IMR-90 (cell line): ENCODE results near the gene SERPIND1. TPM values are rescaled to one million over a fixed set of nuclear protein-coding genes. Genes with fewer than 3 reads are reported as not detected.

Source experiments
- ATAC-seq: fragments of 200-7000 bp; cut with Tn5 transposase; 2 replicates; pipeline ENCODE4 v1.9.1; 2020; ENCODE audit warnings: low read depth, mild to moderate bottlenecking, moderate library complexity
- BruUV-seq: library from RNA; stranded (reverse); fragments of 400-500 nt; replicated peaks from 2 replicates; lab custom pipeline; 2021; lab: Mats Ljungman, UMichigan
- CTCF ChIA-PET: fragments of 300-600 bp; formaldehyde crosslinking; extraction: SDS; loops from one replicate; lab custom pipeline; 2021; ENCODE audit warnings: antibody characterized with exemption; lab: Yijun Ruan, JAX
- POLR2A ChIA-PET: fragments of 300-600 bp; sonication (Branson Sonifier 250); formaldehyde crosslinking; loops from one replicate; lab custom pipeline; 2022; ENCODE audit warnings: antibody characterized with exemption; ENCODE audit not compliant: unreplicated experiment; lab: Charles Lee
- DNase-seq: peaks from one replicate; pipeline ENCODE4 v3.0.0; 2013
- H2AFZ ChIP-seq: replicated peaks from 2 replicates; pipeline ENCODE3; 2013; ENCODE audit warnings: low read length, mild to moderate bottlenecking; ENCODE audit not compliant: poor library complexity
- H2AK5ac ChIP-seq: 2 replicates; pipeline ENCODE4 v1.6.1; 2013; ENCODE audit warnings: low read depth, low read length, inconsistent platforms
- H2AK9ac ChIP-seq: replicated peaks from 2 replicates; pipeline ENCODE3; 2013; ENCODE audit warnings: mild to moderate bottlenecking, low read depth, low read length, moderate library complexity; ENCODE audit not compliant: poor library complexity
- H2BK120ac ChIP-seq: 2 replicates; pipeline ENCODE4 v1.6.1; 2013; ENCODE audit warnings: low read depth, low read length, inconsistent platforms
- H2BK15ac ChIP-seq: 3 replicates; pipeline ENCODE4 v1.6.1; 2013; ENCODE audit warnings: low read depth, low read length, inconsistent platforms
- H2BK20ac ChIP-seq: 2 replicates; pipeline ENCODE4 v1.6.1; 2013; ENCODE audit warnings: low read depth, mild to moderate bottlenecking, inconsistent platforms, low read length, moderate library complexity
- H2BK5ac ChIP-seq: 2 replicates; pipeline ENCODE4 v1.6.1; 2013; ENCODE audit warnings: mild to moderate bottlenecking, low read depth, low read length, inconsistent platforms; ENCODE audit not compliant: poor library complexity, severe bottlenecking
- H3K14ac ChIP-seq: replicated peaks from 2 replicates; pipeline ENCODE4 v1.6.1; 2013; ENCODE audit warnings: low read depth, low read length, inconsistent platforms
- H3K18ac ChIP-seq: 2 replicates; pipeline ENCODE4 v1.6.1; 2013; ENCODE audit warnings: low read depth, low read length, control low read depth
- H3K23ac ChIP-seq: 2 replicates; pipeline ENCODE4 v1.6.1; 2013; ENCODE audit warnings: low read depth, low read length, inconsistent platforms
- H3K27ac ChIP-seq: 2 replicates; pipeline ENCODE4 v1.5.1; 2013; ENCODE audit warnings: mild to moderate bottlenecking, control low read depth, low read length; ENCODE audit not compliant: insufficient read depth
- H3K27me3 ChIP-seq: 2 replicates; pipeline ENCODE4 v1.6.1; 2013; ENCODE audit warnings: low read length; ENCODE audit not compliant: control insufficient read depth, insufficient read depth
- H3K36me3 ChIP-seq: 2 replicates; pipeline ENCODE4 v1.6.1; 2013; ENCODE audit warnings: low read length, mixed read lengths; ENCODE audit not compliant: control insufficient read depth, insufficient read depth
- H3K4ac ChIP-seq: 2 replicates; pipeline ENCODE4 v1.6.1; 2013; ENCODE audit warnings: low read depth, low read length, inconsistent platforms
- H3K4me1 ChIP-seq: 2 replicates; pipeline ENCODE4 v1.6.1; 2013; ENCODE audit warnings: low read length, mixed read lengths; ENCODE audit not compliant: control insufficient read depth, insufficient read depth
- H3K4me2 ChIP-seq: 2 replicates; pipeline ENCODE4 v1.6.1; 2013; ENCODE audit warnings: low read depth, mild to moderate bottlenecking, control low read depth, low read length, moderate library complexity
- H3K4me3 ChIP-seq: 2 replicates; pipeline ENCODE4 v1.5.1; 2013; ENCODE audit warnings: low read depth, mild to moderate bottlenecking, control low read depth, low read length, moderate library complexity; ENCODE audit not compliant: insufficient read depth
- H3K56ac ChIP-seq: 2 replicates; pipeline ENCODE4 v1.6.1; 2013; ENCODE audit warnings: low read length, inconsistent platforms; ENCODE audit not compliant: insufficient read depth; ENCODE audit errors: extremely low read depth
- H3K79me1 ChIP-seq, 2 experiments: 2 replicates each; pipeline ENCODE4 v1.6.1; 2013; ENCODE audit warnings: low read length in 2 of 2, inconsistent platforms in 1 of 2, low read depth in 1 of 2
- H3K9ac ChIP-seq: 2 replicates; pipeline ENCODE4 v1.6.1; 2013; ENCODE audit warnings: low read depth, low read length, control low read depth
- H3K9me1 ChIP-seq: 2 replicates; pipeline ENCODE4 v1.6.1; 2013; ENCODE audit warnings: low read length, inconsistent platforms; ENCODE audit not compliant: insufficient read depth
- H3K9me3 ChIP-seq: 2 replicates; pipeline ENCODE4 v1.6.1; 2013; ENCODE audit warnings: low read length; ENCODE audit not compliant: control insufficient read depth, insufficient read depth
- H4K20me1 ChIP-seq: 2 replicates; pipeline ENCODE4 v1.6.1; 2013; ENCODE audit warnings: low read length, inconsistent platforms; ENCODE audit not compliant: insufficient read depth
- H4K5ac ChIP-seq: 2 replicates; pipeline ENCODE4 v1.6.1; 2013; ENCODE audit warnings: mild to moderate bottlenecking, low read depth, low read length, control low read depth
- H4K8ac ChIP-seq, 2 experiments: 2 replicates each; pipeline ENCODE4 v1.6.1; 2013; ENCODE audit warnings: low read depth in 2 of 2, low read length in 2 of 2, control low read depth in 1 of 2, inconsistent platforms in 1 of 2
- H4K91ac ChIP-seq: 2 replicates; pipeline ENCODE4 v1.6.1; 2013; ENCODE audit warnings: low read depth, low read length, inconsistent platforms; ENCODE audit not compliant: insufficient read depth
- BHLHE40 ChIP-seq: fragments of 150-350 bp; IDR thresholded peaks from 2 replicates; pipeline ENCODE4 v1.6.1; 2016; ENCODE audit warnings: mild to moderate bottlenecking, low read depth, low read length
- CEBPB ChIP-seq: IDR thresholded peaks from 2 replicates; pipeline ENCODE4 v1.6.1; 2012; ENCODE audit warnings: low read depth, low read length, improper control_type of control experiment
- CHD1 ChIP-seq: IDR thresholded peaks from 2 replicates; pipeline ENCODE4 v1.6.1; 2012; ENCODE audit warnings: low read depth, low read length, improper control_type of control experiment
- FOS ChIP-seq: fragments of 150-350 bp; IDR thresholded peaks from 2 replicates; pipeline ENCODE4 v1.6.1; 2016; ENCODE audit warnings: low read depth, low read length
- MAFK ChIP-seq: IDR thresholded peaks from 2 replicates; pipeline ENCODE4 v1.6.1; 2012; ENCODE audit warnings: low read depth, low read length, improper control_type of control experiment
- MXI1 ChIP-seq: IDR thresholded peaks from 2 replicates; pipeline ENCODE4 v1.6.1; 2012; ENCODE audit warnings: low read depth, mild to moderate bottlenecking, low read length, moderate library complexity, borderline replicate concordance
- NFE2L2 ChIP-seq: fragments of 150-350 bp; IDR thresholded peaks from 2 replicates; pipeline ENCODE4 v1.6.1; 2016; ENCODE audit warnings: low read depth, mild to moderate bottlenecking, low read length
- POLR2A ChIP-seq: IDR thresholded peaks from 2 replicates; pipeline ENCODE4 v1.6.1; 2012; ENCODE audit warnings: mild to moderate bottlenecking, low read depth, low read length
- RAD21 ChIP-seq: IDR thresholded peaks from 2 replicates; pipeline ENCODE4 v1.6.1; 2012; ENCODE audit warnings: low read length, improper control_type of control experiment
- RCOR1 ChIP-seq: IDR thresholded peaks from 2 replicates; pipeline ENCODE4 v1.6.1; 2012; ENCODE audit warnings: mild to moderate bottlenecking, low read length, improper control_type of control experiment; ENCODE audit not compliant: insufficient replicate concordance
- RFX5 ChIP-seq: IDR thresholded peaks from 2 replicates; pipeline ENCODE4 v1.8.0; 2012; ENCODE audit warnings: low read depth, mild to moderate bottlenecking, low read length, moderate library complexity
- SMC3 ChIP-seq: fragments of 150-350 bp; IDR thresholded peaks from 2 replicates; pipeline ENCODE4 v1.6.1; 2016; ENCODE audit warnings: low read depth, mild to moderate bottlenecking, antibody characterized with exemption, low read length, moderate library complexity
- WGBS, 2 experiments: methylation state at CpG; one replicate each; pipeline versions ENCODE4 v1.1.5 to v1.1.7; 2013; ENCODE audit warnings: missing lambda C conversion rate in 2 of 2; ENCODE audit not compliant: insufficient read length in 1 of 2; ENCODE audit errors: extremely low coverage in 2 of 2; 5-methylcytosine and 5-hydroxymethylcytosine counted together
- dilution Hi-C: fragments of 300-500 bp; cut with HindIII; formaldehyde crosslinking; loops from one replicate; pipeline ENCODE4 v1.14.3; 2018; ENCODE audit warnings: low sequenced_read_pairs; ENCODE audit not compliant: unreplicated experiment
- in situ Hi-C: fragments of 300-500 bp; cut with MboI; formaldehyde crosslinking; loops from 3 replicates; pipeline ENCODE4 v1.14.3; 2019; ENCODE audit warnings: low sequenced_read_pairs, inconsistent platforms, mixed read lengths
- intact Hi-C: fragments of 100-400 bp; cut with micrococcal nuclease; formaldehyde crosslinking; loops from 2 replicates; pipeline ENCODE4 v1.10.0; 2022
- polyA plus RNA-seq, 3 experiments: library from polyadenylated mRNA; depleted of rRNA; stranded (reverse); fragments of >200 nt; gene quantifications; 2 replicates each; pipeline ENCODE4 v1.2.3, GENCODE V29; 2012; ENCODE audit warnings: low replicate concordance in 1 of 3
- total RNA-seq: library from RNA; depleted of rRNA; stranded (reverse); fragments of >200 nt; gene quantifications from 2 replicates; pipeline ENCODE4 v1.2.3, GENCODE V29; 2012
- TF ChIP-seq, protein P1 (sequence below): fragments of 150-350 bp; IDR thresholded peaks from 2 replicates; pipeline ENCODE4 v1.6.1; 2016; ENCODE audit warnings: low read depth, mild to moderate bottlenecking, low read length, moderate library complexity, borderline replicate concordance
- TF ChIP-seq, protein P2 (sequence below): conservative IDR thresholded peaks from 2 replicates; pipeline ENCODE4 v1.5.1; 2012; ENCODE audit warnings: mild to moderate bottlenecking, low read depth, low read length, improper control_type of control experiment
- TF ChIP-seq, protein P3 (sequence below): fragments of 150-350 bp; IDR thresholded peaks from 2 replicates; pipeline ENCODE4 v1.6.1; 2017; ENCODE audit warnings: mild to moderate bottlenecking, antibody characterized with exemption, low read length, low read depth

The SERPIND1 gene
- total and polyA plus RNA-seq, 2 of the 4 experiments (the other 2 are of a cell fraction): 0.12 TPM; not detected in 1

DNA sequence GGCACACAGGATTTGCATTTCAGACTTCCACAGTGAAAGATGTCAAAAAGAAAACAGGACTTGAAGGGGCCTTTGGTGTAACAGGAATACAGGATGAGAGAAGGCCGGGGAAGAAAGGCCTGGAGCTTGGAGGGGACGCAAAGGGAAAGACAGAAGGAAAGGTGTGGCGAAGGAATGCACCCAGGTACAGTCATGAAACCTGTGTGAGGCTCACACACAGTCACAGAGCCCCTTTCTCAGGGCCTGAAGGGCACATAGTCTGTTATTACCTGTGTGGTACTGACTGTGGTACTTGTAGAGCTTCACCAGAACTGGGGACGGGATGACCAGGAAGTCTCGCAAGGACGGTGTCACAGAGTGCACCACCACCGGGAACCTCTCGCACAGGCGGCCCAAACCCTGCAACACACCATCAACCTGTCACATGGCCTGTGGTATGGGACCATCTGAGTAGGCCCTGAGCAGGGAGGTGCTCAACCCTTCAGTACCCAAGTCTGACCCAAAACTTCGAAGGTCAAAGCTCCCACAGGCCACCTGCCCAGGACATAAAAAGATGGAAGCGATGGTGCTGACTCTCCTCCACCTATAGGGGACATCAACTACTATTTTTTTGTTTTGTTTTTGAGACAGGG lies 29.1 kb downstream of the SERPIND1 start:
- H3K9ac ChIP-seq: no peak overlapping the region
- no peak overlapping the region for H2BK20ac ChIP-seq
- H3K9me3 ChIP-seq: no peaks in the 10 kb centered on the region
- no peak overlapping the region for H3K4ac ChIP-seq
- dilution Hi-C loops: no loop called here
- peaks cover 45% of the 10 kb centered on the region for H3K36me3 ChIP-seq
- H2AK9ac ChIP-seq: no peak overlapping the region
- H2AK5ac ChIP-seq: no peak overlapping the region
- intact Hi-C loops: loop anchor here (10.0 kb wide), 2 partner anchors 112 to 152 kb away; partner anchors contain the start of gene CRKL
- no peaks in the 10 kb centered on the region for H3K27me3 ChIP-seq
- no peak overlapping the region for H3K27ac ChIP-seq
- no peak overlapping the region for H2BK5ac ChIP-seq
- peaks cover 2% of the 10 kb centered on the region for H3K9me1 ChIP-seq
- no peak overlapping the region for H3K4me3 ChIP-seq
- H3K14ac ChIP-seq: no peak overlapping the region
- TF ChIP-seq RAD21 (no peak), MXI1 (no peak), SMC3 (no peak), CEBPB (no peak), BHLHE40 (no peak), RFX5 (no peak), CHD1 (no peak), NFE2L2 (no peak), MAFK (no peak), FOS (no peak), RCOR1 (no peak), POLR2A (no peak)
- TF ChIP-seq, protein P1, sequence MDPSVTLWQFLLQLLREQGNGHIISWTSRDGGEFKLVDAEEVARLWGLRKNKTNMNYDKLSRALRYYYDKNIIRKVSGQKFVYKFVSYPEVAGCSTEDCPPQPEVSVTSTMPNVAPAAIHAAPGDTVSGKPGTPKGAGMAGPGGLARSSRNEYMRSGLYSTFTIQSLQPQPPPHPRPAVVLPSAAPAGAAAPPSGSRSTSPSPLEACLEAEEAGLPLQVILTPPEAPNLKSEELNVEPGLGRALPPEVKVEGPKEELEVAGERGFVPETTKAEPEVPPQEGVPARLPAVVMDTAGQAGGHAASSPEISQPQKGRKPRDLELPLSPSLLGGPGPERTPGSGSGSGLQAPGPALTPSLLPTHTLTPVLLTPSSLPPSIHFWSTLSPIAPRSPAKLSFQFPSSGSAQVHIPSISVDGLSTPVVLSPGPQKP: no peak
- TF ChIP-seq, protein P2, sequence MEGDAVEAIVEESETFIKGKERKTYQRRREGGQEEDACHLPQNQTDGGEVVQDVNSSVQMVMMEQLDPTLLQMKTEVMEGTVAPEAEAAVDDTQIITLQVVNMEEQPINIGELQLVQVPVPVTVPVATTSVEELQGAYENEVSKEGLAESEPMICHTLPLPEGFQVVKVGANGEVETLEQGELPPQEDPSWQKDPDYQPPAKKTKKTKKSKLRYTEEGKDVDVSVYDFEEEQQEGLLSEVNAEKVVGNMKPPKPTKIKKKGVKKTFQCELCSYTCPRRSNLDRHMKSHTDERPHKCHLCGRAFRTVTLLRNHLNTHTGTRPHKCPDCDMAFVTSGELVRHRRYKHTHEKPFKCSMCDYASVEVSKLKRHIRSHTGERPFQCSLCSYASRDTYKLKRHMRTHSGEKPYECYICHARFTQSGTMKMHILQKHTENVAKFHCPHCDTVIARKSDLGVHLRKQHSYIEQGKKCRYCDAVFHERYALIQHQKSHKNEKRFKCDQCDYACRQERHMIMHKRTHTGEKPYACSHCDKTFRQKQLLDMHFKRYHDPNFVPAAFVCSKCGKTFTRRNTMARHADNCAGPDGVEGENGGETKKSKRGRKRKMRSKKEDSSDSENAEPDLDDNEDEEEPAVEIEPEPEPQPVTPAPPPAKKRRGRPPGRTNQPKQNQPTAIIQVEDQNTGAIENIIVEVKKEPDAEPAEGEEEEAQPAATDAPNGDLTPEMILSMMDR: no peak
- TF ChIP-seq, protein P3, sequence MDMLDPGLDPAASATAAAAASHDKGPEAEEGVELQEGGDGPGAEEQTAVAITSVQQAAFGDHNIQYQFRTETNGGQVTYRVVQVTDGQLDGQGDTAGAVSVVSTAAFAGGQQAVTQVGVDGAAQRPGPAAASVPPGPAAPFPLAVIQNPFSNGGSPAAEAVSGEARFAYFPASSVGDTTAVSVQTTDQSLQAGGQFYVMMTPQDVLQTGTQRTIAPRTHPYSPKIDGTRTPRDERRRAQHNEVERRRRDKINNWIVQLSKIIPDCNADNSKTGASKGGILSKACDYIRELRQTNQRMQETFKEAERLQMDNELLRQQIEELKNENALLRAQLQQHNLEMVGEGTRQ: no peak
- no peak overlapping the region for H4K91ac ChIP-seq
- no peak overlapping the region for H2AFZ ChIP-seq
- no CpG with 5 or more reads among the region's 11 CpGs for WGBS, 2 experiments
- H3K18ac ChIP-seq: no peak overlapping the region
- H2BK120ac ChIP-seq: no peak overlapping the region
- peaks cover 7% of the 10 kb centered on the region for H3K4me1 ChIP-seq
- CTCF ChIA-PET: interaction anchor here (1.2 to 2.4 kb wide), 3 partner anchors 8 to 82 kb away, joined by 5 to 11 read pairs (median 5); no protein-coding TSS in a partner anchor
- BruUV-seq: no TSS peak
- DNase-seq: no peak
- in situ Hi-C loops: no loop called here
- POLR2A ChIA-PET: no interaction called here
- H3K23ac ChIP-seq: no peak overlapping the region
- no peak for ATAC-seq
- no peak overlapping the region for H2BK15ac ChIP-seq
- H3K79me1 ChIP-seq: peaks cover 5 to 20% of the 10 kb centered on the region in 2 experiments; a peak in 3 of 4 replicates
- no peaks in the 10 kb centered on the region for H4K20me1 ChIP-seq
- no peak overlapping the region for H4K5ac ChIP-seq
- no peak overlapping the region for H3K4me2 ChIP-seq
- no peak overlapping the region for H3K56ac ChIP-seq
- H4K8ac ChIP-seq: no peak overlapping the region
